Measurements from ENCODE around the gene NXPH2. TPM values are rescaled to one million over a fixed set of nuclear protein-coding genes. Genes with fewer than 3 reads are reported as not detected.

Gene NXPH2
- total and polyA plus RNA-seq, 9 donors, result 0.67 to 10.0 (median 2.5) TPM

DNA sequence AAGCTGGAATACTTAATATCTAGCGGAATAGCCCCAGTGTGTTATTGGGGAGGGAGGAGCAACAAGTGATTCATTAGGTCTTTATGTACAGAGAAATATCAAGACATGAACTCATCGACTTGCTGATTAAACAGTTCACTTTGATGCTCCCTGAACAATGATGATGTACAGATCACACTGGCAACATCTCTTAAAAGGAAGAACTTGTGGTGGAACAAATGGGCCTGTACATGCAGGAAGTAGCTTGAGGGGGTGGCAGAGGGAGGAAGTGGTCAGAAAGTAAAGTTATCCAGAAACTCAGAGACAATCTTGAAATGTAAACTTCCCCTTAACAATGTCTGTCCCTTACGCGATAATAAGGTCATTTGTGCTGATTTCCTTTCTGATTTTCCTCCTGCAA lies 90.5 kb downstream of the NXPH2 start:
- H3K9me3 ChIP-seq, result no peaks in the 10 kb centered on the region
- no peaks in the 10 kb centered on the region for H3K4me1 ChIP-seq (ENCODE audit: insufficient read depth)
- WGBS, 3 donors, result 60 to 68% (median 66%) methylated on average over 4 of the region's 4 CpGs
- DNase-seq, result no peak
- no peaks in the 10 kb centered on the region for H3K27me3 ChIP-seq
- H3K36me3 ChIP-seq, result no peaks in the 10 kb centered on the region
- H3K4me3 ChIP-seq, result no peak overlapping the region
- H3K27ac ChIP-seq, result no peak overlapping the region
- TF ChIP-seq, protein P1, sequence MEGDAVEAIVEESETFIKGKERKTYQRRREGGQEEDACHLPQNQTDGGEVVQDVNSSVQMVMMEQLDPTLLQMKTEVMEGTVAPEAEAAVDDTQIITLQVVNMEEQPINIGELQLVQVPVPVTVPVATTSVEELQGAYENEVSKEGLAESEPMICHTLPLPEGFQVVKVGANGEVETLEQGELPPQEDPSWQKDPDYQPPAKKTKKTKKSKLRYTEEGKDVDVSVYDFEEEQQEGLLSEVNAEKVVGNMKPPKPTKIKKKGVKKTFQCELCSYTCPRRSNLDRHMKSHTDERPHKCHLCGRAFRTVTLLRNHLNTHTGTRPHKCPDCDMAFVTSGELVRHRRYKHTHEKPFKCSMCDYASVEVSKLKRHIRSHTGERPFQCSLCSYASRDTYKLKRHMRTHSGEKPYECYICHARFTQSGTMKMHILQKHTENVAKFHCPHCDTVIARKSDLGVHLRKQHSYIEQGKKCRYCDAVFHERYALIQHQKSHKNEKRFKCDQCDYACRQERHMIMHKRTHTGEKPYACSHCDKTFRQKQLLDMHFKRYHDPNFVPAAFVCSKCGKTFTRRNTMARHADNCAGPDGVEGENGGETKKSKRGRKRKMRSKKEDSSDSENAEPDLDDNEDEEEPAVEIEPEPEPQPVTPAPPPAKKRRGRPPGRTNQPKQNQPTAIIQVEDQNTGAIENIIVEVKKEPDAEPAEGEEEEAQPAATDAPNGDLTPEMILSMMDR (IDR thresholded peaks at IDR 0.05), result no peak
- TF ChIP-seq POLR2A (IDR thresholded peaks at IDR 0.05) (no peak), EP300 (IDR thresholded peaks at IDR 0.05) (no peak)
- intact Hi-C loops (cut with DNase I), result no loop called here

DNA sequence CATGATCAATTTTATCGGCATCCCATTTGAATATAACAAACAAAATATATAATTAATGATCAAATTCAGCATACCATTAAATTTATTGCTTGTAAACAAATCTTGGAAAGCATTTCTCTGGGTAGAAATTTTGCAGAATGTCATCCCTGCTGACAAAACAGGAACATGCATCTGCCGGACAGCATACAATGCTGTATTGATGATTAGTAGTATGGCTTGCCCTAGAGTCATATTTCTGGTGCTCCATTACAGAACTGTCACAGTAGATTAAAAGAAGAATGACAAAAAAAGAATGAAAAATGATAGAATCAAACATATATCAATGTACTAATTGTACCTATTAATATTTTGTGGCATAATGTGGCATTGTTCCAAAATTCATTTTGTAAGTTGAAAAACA lies 98.0 kb downstream of the NXPH2 start:
- intact Hi-C loops (cut with DNase I), result no loop called here
- no peaks in the 10 kb centered on the region for H3K9me3 ChIP-seq
- no peak for DNase-seq
- 78 to 91% (median 80%) methylated on average over 2 of the region's 2 CpGs for WGBS, 3 donors
- no peaks in the 10 kb centered on the region for H3K36me3 ChIP-seq
- H3K4me1 ChIP-seq (ENCODE audit: insufficient read depth), result no peaks in the 10 kb centered on the region
- TF ChIP-seq, protein P1 (IDR thresholded peaks at IDR 0.05), result no peak
- TF ChIP-seq POLR2A (IDR thresholded peaks at IDR 0.05), result no peak
- TF ChIP-seq EP300 (IDR thresholded peaks at IDR 0.05), result no peak
- no peaks in the 10 kb centered on the region for H3K27me3 ChIP-seq
- no peak overlapping the region for H3K4me3 ChIP-seq
- H3K27ac ChIP-seq, result no peak overlapping the region

DNA sequence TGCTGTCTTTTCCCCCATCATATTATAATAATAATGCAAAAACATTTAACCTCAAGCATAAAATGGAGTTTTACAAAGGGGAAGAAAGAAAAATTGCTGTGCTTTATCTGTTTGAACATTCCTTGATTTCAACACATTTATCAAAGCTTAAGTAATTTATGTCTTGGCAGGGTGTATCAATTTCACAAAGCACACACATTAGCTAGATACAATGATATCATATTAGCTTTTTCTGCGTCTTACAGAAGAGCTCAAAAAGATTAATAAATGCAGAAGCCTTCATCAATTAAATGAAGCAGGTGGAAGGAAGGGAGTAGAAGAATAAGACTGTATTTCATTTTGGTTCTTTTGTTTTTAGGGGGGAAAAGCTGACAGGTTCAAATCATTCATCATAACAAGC lies 103.0 kb downstream of the NXPH2 start:
- Histone ChIP-seq H3K36me3 (no peaks in the 10 kb centered on the region), H3K9me3 (no peaks in the 10 kb centered on the region), H3K27ac (no peak overlapping the region), H3K4me1 (ENCODE audit: insufficient read depth) (no peaks in the 10 kb centered on the region), H3K27me3 (no peaks in the 10 kb centered on the region), H3K4me3 (no peak overlapping the region)
- no peak for DNase-seq
- TF ChIP-seq, protein P1 (IDR thresholded peaks at IDR 0.05), result no peak
- TF ChIP-seq POLR2A (IDR thresholded peaks at IDR 0.05), result no peak
- TF ChIP-seq EP300 (IDR thresholded peaks at IDR 0.05), result no peak
- intact Hi-C loops (cut with DNase I), result no loop called here
- 29 to 43% (median 43%) methylated on average over 1 of the region's 1 CpG for WGBS, 3 donors

DNA sequence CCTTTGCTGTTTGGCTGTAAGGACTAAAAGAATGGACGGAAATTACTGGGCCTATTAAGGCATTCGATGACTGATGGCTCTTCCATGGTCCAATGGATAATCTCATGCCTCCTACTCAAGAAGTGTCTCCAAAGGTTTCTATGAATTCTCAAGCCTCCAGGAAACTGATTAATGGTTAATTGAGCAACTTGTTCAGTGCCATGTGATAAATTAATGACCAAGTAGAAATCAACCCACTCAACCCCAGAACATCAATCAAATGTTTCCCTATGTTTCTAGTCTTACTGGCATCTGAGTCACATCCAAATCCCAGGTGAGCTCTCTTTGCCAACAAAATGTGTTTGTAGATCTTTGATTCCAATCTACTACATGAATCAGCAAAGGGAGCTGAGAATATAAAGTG lies 103.6 kb downstream of the NXPH2 start:
- 78 to 90% (median 82%) methylated on average over 2 of the region's 2 CpGs for WGBS, 3 donors
- DNase-seq, result no peak

More for the DNA sequence above, 103.6 kb downstream of the NXPH2 start:
- TF ChIP-seq EP300 (IDR thresholded peaks at IDR 0.05) (no peak), POLR2A (IDR thresholded peaks at IDR 0.05) (no peak)
- TF ChIP-seq, protein P1 (IDR thresholded peaks at IDR 0.05), result no peak
- H3K4me3 ChIP-seq, result no peak overlapping the region
- intact Hi-C loops (cut with DNase I), result no loop called here
- H3K4me1 ChIP-seq (ENCODE audit: insufficient read depth), result no peaks in the 10 kb centered on the region
- H3K27ac ChIP-seq, result no peak overlapping the region
- H3K36me3 ChIP-seq, result no peaks in the 10 kb centered on the region
- no peaks in the 10 kb centered on the region for H3K27me3 ChIP-seq
- no peaks in the 10 kb centered on the region for H3K9me3 ChIP-seq

Measured in ovary (tissue), 9 donors.